Mucosa of descending colon (tissue), 3 donors: Measurements from ENCODE around the gene RNASE12. TPM values are rescaled to one million over a fixed set of nuclear protein-coding genes. Genes with fewer than 3 reads are reported as not detected.

ENCODE experiments used
- ATAC-seq: fragments of 200-7000 bp; cut with Tn5 transposase; one replicate; pipeline ENCODE4 v1.9.1; 2020; ENCODE audit warnings: mild to moderate bottlenecking, moderate library complexity
- DNase-seq, 3 donors: peaks; one replicate each; pipeline ENCODE4 v3.0.0-alpha.2; 2020
- H3K36me3 ChIP-seq: fragments of 200-600 bp; one replicate; pipeline ENCODE4 v1.8.0; 2021; ENCODE audit warnings: low read depth, mild to moderate bottlenecking
- H3K4me1 ChIP-seq: fragments of 200-600 bp; one replicate; pipeline ENCODE4 v1.8.0; 2021; ENCODE audit warnings: low read depth, mild to moderate bottlenecking
- H3K4me3 ChIP-seq: fragments of 200-600 bp; one replicate; pipeline ENCODE4 v1.8.0; 2021; ENCODE audit warnings: mild to moderate bottlenecking
- H3K9me3 ChIP-seq: fragments of 200-600 bp; one replicate; pipeline ENCODE4 v1.8.0; 2021; ENCODE audit warnings: mild to moderate bottlenecking
- intact Hi-C, 2 donors: fragments of 100-400 bp; cut with DNase I in 1 of 2; cut with micrococcal nuclease in 1 of 2; formaldehyde crosslinking; loops; one replicate each; pipeline versions ENCODE4 v1.11.0 to v1.11.1; 2022; cut with DNase I, micrococcal nuclease
- long read RNA-seq, 2 donors: library from polyadenylated mRNA; unstranded; transcript quantifications; one replicate each; pipeline ENCODE4 v2.0.0, GENCODE V29; 2019 to 2021
- total RNA-seq, 3 donors: library from RNA; stranded (reverse); fragmentation: NEBNext Ultra II Directional in 2 of 3; extraction: Animal tissue kit (Norgen Biotek cat#: 25700) in 2 of 3; gene quantifications; one replicate each; pipeline versions ENCODE4 v1.2.1 to v1.2.4, GENCODE V29; 2021 to 2023
- TF ChIP-seq, protein P1 (sequence below): fragments of 200-600 bp; IDR thresholded peaks from one replicate; pipeline ENCODE4 v1.8.0; 2022; ENCODE audit warnings: antibody characterized with exemption, mild to moderate bottlenecking
- donor health status: DM: no; HTN: no; CAD: no; lungs with moderate emphysema.
- donor health status: DM: no; HTN: no; CAD: no.
- donor health status: DM: no; HTN: yes; CAD: no.

RNASE12 gene, protein sequence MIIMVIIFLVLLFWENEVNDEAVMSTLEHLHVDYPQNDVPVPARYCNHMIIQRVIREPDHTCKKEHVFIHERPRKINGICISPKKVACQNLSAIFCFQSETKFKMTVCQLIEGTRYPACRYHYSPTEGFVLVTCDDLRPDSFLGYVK
- not detected for total RNA-seq
- long read RNA-seq, donor 1, result 0 reads
- long read RNA-seq, donor 2, result 0 reads

DNA sequence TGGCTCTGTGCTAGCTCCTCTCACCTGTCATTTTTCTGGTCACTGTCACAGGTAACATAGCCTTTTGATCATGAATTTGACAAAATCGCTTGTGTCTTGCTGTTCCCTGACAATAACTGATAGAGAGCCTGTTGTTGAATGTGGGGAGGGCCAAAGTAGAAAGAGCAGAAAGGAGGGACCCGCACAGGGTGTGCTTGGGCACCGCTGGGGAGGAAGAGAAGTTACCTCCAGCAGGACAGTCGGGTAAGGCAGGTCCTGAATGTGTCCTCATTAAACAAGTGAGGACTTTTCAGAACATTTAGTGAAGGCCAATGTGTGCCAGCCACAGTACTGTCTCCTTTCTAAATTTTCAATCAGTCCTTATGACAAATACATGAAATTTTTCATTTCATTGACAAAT, at the start of gene RNASE12:
RNASE12 (minus strand) TSS at position 142 of the 400 bp plus-strand sequence. CDS start 653 bp downstream, outside the sequence.
- Histone ChIP-seq H3K36me3 (no peaks in the 10 kb centered on the region), H3K9me3 (no peaks in the 10 kb centered on the region), H3K4me1 (no peaks in the 10 kb centered on the region), H3K4me3 (no peak within 1 kb of the TSS)
- ATAC-seq, result no peak
- TF ChIP-seq, protein P1, sequence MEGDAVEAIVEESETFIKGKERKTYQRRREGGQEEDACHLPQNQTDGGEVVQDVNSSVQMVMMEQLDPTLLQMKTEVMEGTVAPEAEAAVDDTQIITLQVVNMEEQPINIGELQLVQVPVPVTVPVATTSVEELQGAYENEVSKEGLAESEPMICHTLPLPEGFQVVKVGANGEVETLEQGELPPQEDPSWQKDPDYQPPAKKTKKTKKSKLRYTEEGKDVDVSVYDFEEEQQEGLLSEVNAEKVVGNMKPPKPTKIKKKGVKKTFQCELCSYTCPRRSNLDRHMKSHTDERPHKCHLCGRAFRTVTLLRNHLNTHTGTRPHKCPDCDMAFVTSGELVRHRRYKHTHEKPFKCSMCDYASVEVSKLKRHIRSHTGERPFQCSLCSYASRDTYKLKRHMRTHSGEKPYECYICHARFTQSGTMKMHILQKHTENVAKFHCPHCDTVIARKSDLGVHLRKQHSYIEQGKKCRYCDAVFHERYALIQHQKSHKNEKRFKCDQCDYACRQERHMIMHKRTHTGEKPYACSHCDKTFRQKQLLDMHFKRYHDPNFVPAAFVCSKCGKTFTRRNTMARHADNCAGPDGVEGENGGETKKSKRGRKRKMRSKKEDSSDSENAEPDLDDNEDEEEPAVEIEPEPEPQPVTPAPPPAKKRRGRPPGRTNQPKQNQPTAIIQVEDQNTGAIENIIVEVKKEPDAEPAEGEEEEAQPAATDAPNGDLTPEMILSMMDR, result no peak
- intact Hi-C loops, result no loop called here
- DNase-seq, result no peak

- DNase-seq (peak in 2 of 3 donors; percentile 52 to 62), ATAC-seq (peak; percentile 73)
- TF ChIP-seq, protein P1, result no peak
- intact Hi-C loops, result no loop called here
- Histone ChIP-seq H3K4me1 (peaks cover 6% of the 10 kb centered on the region), H3K36me3 (no peaks in the 10 kb centered on the region), H3K9me3 (no peaks in the 10 kb centered on the region), H3K4me3 (no peak overlapping the region)
Observed at GRCh38 chr14:20632831-20633691, 41.9 kb upstream of the RNASE12 start.

GRCh38 chr14:20632448-20632830, 41.3 kb upstream of the RNASE12 start:
- Histone ChIP-seq H3K4me1 (peaks cover 6% of the 10 kb centered on the region), H3K9me3 (no peaks in the 10 kb centered on the region), H3K36me3 (no peaks in the 10 kb centered on the region), H3K4me3 (no peak overlapping the region)
- DNase-seq, result no peak
- TF ChIP-seq, protein P1, result no peak
- intact Hi-C loops, result no loop called here
- peak; percentile 25 for ATAC-seq

DNA sequence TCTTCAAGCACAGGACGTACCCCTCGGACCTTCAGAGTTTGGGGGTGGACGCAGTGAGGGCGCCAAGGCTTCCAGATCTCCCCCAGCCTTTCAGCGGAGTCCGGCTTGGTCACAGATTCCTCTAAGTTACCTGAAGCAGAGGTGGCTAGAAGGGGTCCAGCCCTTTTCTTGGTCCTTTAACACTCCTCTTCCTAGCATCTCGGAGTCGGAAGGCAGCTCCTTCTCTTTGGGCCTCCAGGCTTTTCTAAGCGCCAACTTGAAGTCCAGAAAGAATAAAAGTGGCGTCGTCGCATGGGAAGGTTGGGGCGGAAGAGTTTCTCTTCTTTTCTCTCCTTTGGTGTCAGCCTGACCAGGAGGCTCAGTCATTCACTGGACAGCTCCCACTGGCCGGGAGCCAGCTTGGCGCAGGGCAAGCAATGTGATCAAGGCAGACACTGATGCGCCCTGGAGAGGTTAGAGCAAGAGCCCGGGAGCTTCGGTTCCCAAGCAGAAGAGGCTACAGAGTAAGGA, 40.8 kb upstream of the RNASE12 start:
- Histone ChIP-seq H3K4me1 (peaks cover 6% of the 10 kb centered on the region), H3K9me3 (no peaks in the 10 kb centered on the region), H3K4me3 (no peak overlapping the region), H3K36me3 (no peaks in the 10 kb centered on the region)
- intact Hi-C loops, result no loop called here
- TF ChIP-seq, protein P1, result no peak
- DNase-seq, result peak; percentile 77 to 83 (median 83)
- ATAC-seq, result peak; percentile 77

- Histone ChIP-seq H3K36me3 (no peaks in the 10 kb centered on the region), H3K9me3 (no peaks in the 10 kb centered on the region), H3K4me3 (no peak overlapping the region), H3K4me1 (peaks cover 6% of the 10 kb centered on the region)
- intact Hi-C loops, result no loop called here
- peak; percentile 55 for ATAC-seq
- DNase-seq, result peak in 1 of 3 donors; percentile 54
- TF ChIP-seq, protein P1, result no peak
Observed at GRCh38 chr14:20631023-20631879, 40.1 kb upstream of the RNASE12 start.
